ENCODE measurements around the gene MARK1.

The MARK1 gene

GRCh38 chr1:220691053-220691684 lies 163.2 kb downstream of the MARK1 start:
- DNase-seq: no peak

- DNase-seq: no peak
Observed at GRCh38 chr1:220692436-220693228, 164.7 kb downstream of the MARK1 start.

GRCh38 chr1:220694866-220695382 lies 167.0 kb downstream of the MARK1 start:
- no peak for DNase-seq

GRCh38 chr1:220695426-220695825 lies 167.5 kb downstream of the MARK1 start:
- DNase-seq: no peak

GRCh38 chr1:220696226-220696862 lies 168.4 kb downstream of the MARK1 start:
- no peak for DNase-seq

- DNase-seq: no peak
Observed at GRCh38 chr1:220696863-220697231, 168.9 kb downstream of the MARK1 start.

- no peak for DNase-seq
Observed at GRCh38 chr1:220697326-220697725, 169.4 kb downstream of the MARK1 start.

- DNase-seq: no peak
Observed at GRCh38 chr1:220698607-220699016, 170.7 kb downstream of the MARK1 start.

- DNase-seq: no peak
Observed at GRCh38 chr1:220699044-220699443, 171.1 kb downstream of the MARK1 start.

GRCh38 chr1:220700556-220701179 lies 172.7 kb downstream of the MARK1 start:
- no peak for DNase-seq

GRCh38 chr1:220701974-220702373 lies 174.0 kb downstream of the MARK1 start:
- DNase-seq: no peak

- no peak for DNase-seq
Observed at GRCh38 chr1:220702733-220703270, 174.9 kb downstream of the MARK1 start.

- DNase-seq: no peak
Observed at GRCh38 chr1:220703305-220703704, 175.4 kb downstream of the MARK1 start.

- DNase-seq: no peak
Observed at GRCh38 chr1:220705782-220706181, 177.8 kb downstream of the MARK1 start.

- DNase-seq: no peak
Observed at GRCh38 chr1:220706480-220706879, 178.5 kb downstream of the MARK1 start.

- DNase-seq: no peak
Observed at GRCh38 chr1:220707160-220707559, 179.2 kb downstream of the MARK1 start.

- DNase-seq: no peak
Observed at GRCh38 chr1:220708244-220708643, 180.3 kb downstream of the MARK1 start.

GRCh38 chr1:220708936-220709801 lies 181.2 kb downstream of the MARK1 start:
- no peak for DNase-seq

- no peak for DNase-seq
Observed at GRCh38 chr1:220710333-220710732, 182.4 kb downstream of the MARK1 start.

GRCh38 chr1:220711056-220711809 lies 183.3 kb downstream of the MARK1 start:
- no peak for DNase-seq
